ENCODE measurements around the gene TBX10.

GRCh38 chr11:67610302-67610868, 29.2 kb downstream of the TBX10 start:
- no peak for TF ChIP-seq POLR2A (IDR thresholded peaks at IDR 0.05)
- TF ChIP-seq CTCF (IDR thresholded peaks at IDR 0.05) = no peak
- TF ChIP-seq POLR2AphosphoS5 (IDR thresholded peaks at IDR 0.05) = no peak
